ENCODE measurements around the gene AHNAK. TPM values are rescaled to one million over a fixed set of nuclear protein-coding genes. Genes with fewer than 3 reads are reported as not detected.
"Not testable (repeated sequence)": the region's sequence is repeated elsewhere in the genome, so short reads cannot be mapped to it uniquely, and the experiment has no call there.

The AHNAK gene
- total and polyA plus RNA-seq, 5 donors from 2014 or later = 22.3 to 852 (median 47.1) TPM

GRCh38 chr11:62386083-62386482 lies 160.5 kb downstream of the AHNAK start:
- Mint-ChIP-seq H3K4me1 (peaks cover 0 to 13% (median 7%) of the 10 kb centered on the region in 4 donors), H3K27me3 (peaks cover 22% of the 10 kb centered on the region), H3K27ac (peak overlapping the region in 1 of 3 donors; percentile 32)
- peak; percentile 70 to 91 for ATAC-seq (ENCODE audit: low read depth in 2 of 2)
- H3K9me3 ChIP-seq (ENCODE audit: control insufficient read depth in 2 of 2, low read length in 2 of 2); H3K4me3 Mint-ChIP-seq; H3K36me3 Mint-ChIP-seq; H3K27ac ChIP-seq (ENCODE audit: insufficient read depth, low read length, poor library complexity, severe bottlenecking); H3K36me3 ChIP-seq (ENCODE audit: control insufficient read depth, insufficient read depth, low read length); H3K9me3 Mint-ChIP-seq; H3K27me3 ChIP-seq (ENCODE audit: control insufficient read depth, insufficient read depth, low read length): not testable (repeated sequence)
- peaks cover 12% of the 10 kb centered on the region for H3K4me1 ChIP-seq (ENCODE audit: control insufficient read depth, insufficient read depth, low read length, poor library complexity, severe bottlenecking)
- peak overlapping the region; percentile 31 for H3K4me3 ChIP-seq (ENCODE audit: low read depth, low read length)
- DNase-seq = peak in 2 of 3 donors; percentile 50 to 68

DNA sequence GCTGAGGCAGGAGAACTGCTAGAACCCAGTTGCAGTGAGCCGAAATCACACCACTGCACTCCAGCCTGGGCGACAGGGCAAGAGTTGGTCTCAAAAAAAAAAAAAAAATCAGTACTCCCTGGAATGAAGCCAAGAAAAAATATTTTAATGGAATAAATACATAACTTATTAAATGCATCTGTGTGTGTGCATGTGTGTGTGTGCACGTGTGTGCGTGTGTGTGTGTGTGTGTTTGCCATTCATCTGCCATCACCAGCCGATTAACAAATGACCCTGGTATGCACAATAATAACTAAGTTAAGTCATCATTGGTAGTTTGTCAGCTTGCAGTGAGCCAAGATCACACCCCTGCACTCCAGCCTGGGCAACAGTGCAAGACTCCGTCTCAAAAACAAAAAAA lies 162.8 kb downstream of the AHNAK start:
- H3K4me3 ChIP-seq (ENCODE audit: low read depth, low read length) = no peak overlapping the region
- no peaks in the 10 kb centered on the region for H3K36me3 ChIP-seq (ENCODE audit: control insufficient read depth, insufficient read depth, low read length)
- no peaks in the 10 kb centered on the region for H3K9me3 ChIP-seq (ENCODE audit: control insufficient read depth in 2 of 2, low read length in 2 of 2)
- H3K27me3 ChIP-seq (ENCODE audit: control insufficient read depth, insufficient read depth, low read length) = peaks cover 4% of the 10 kb centered on the region
- peaks cover 6 to 19% (median 12%) of the 10 kb centered on the region in 4 donors for H3K4me1 Mint-ChIP-seq
- H3K27ac ChIP-seq (ENCODE audit: insufficient read depth, low read length, poor library complexity, severe bottlenecking) = no peak overlapping the region
- ATAC-seq (ENCODE audit: low read depth in 2 of 2) = no peak
- H3K27ac Mint-ChIP-seq = peak overlapping the region in 1 of 3 donors; percentile 38
- DNase-seq = no peak
- H3K4me1 ChIP-seq (ENCODE audit: control insufficient read depth, insufficient read depth, low read length, poor library complexity, severe bottlenecking) = peaks cover 17% of the 10 kb centered on the region
- no peaks in the 10 kb centered on the region for H3K9me3 Mint-ChIP-seq
- no peaks in the 10 kb centered on the region for H3K36me3 Mint-ChIP-seq
- H3K4me3 Mint-ChIP-seq = no peak overlapping the region
- H3K27me3 Mint-ChIP-seq = peaks cover 24% of the 10 kb centered on the region

Other genes with a start within 250 kb of the AHNAK start
- not detected for gene SCGB1D4, start 247.7 kb downstream of the AHNAK start, total RNA-seq
- gene SCGB1D4, start 247.7 kb downstream of the AHNAK start, polyA plus RNA-seq = not detected
- gene ASRGL1, start 209.4 kb downstream of the AHNAK start, total RNA-seq = 0.57 TPM
- 1 to 10 TPM in 3 of 4 donors, not detected in 1; 1.4 to 3.6 (median 3.5) TPM for gene ASRGL1, start 209.4 kb downstream of the AHNAK start, polyA plus RNA-seq
- gene SCGB1A1, start 127.8 kb downstream of the AHNAK start, total RNA-seq = not detected
- gene SCGB1A1, start 127.8 kb downstream of the AHNAK start, polyA plus RNA-seq = not detected
- gene EEF1G, start 27.1 kb upstream of the AHNAK start, total RNA-seq = 1,198 TPM
- gene EEF1G, start 27.1 kb upstream of the AHNAK start, polyA plus RNA-seq = 1,000 to 10,000 TPM in 3 of 4 donors, 100 to 1,000 TPM in 1; 775 to 1,680 (median 1,413) TPM
- 22.0 TPM for gene TUT1, start 44.7 kb upstream of the AHNAK start, total RNA-seq
- gene TUT1, start 44.7 kb upstream of the AHNAK start, polyA plus RNA-seq = 10 to 100 TPM in 3 of 4 donors, 1 to 10 TPM in 1; 6.5 to 11.9 (median 10.9) TPM
- 172 TPM for gene MTA2, start 55.1 kb upstream of the AHNAK start, total RNA-seq
- gene MTA2, start 55.1 kb upstream of the AHNAK start, polyA plus RNA-seq = 10 to 100 TPM; 30.3 to 38.6 (median 33.9) TPM
- 165 TPM for gene EML3, start 66.0 kb upstream of the AHNAK start, total RNA-seq
- 10 to 100 TPM; 16.1 to 23.2 (median 16.4) TPM for gene EML3, start 66.0 kb upstream of the AHNAK start, polyA plus RNA-seq
- gene ROM1, start 66.5 kb upstream of the AHNAK start, total RNA-seq = 1.9 TPM
- 1 to 10 TPM in 2 of 4 donors, under 1 TPM in 2; 0.41 to 1.3 (median 0.80) TPM for gene ROM1, start 66.5 kb upstream of the AHNAK start, polyA plus RNA-seq
- gene B3GAT3, start 75.2 kb upstream of the AHNAK start, total RNA-seq = 57.5 TPM
- gene B3GAT3, start 75.2 kb upstream of the AHNAK start, polyA plus RNA-seq = 10 to 100 TPM; 34.3 to 43.1 (median 35.7) TPM
- 169 TPM for gene GANAB, start 99.8 kb upstream of the AHNAK start, total RNA-seq
- gene GANAB, start 99.8 kb upstream of the AHNAK start, polyA plus RNA-seq = 100 to 1,000 TPM; 128 to 138 (median 135) TPM
- gene INTS5, start 106.5 kb upstream of the AHNAK start, total RNA-seq = 11.7 TPM
- gene INTS5, start 106.5 kb upstream of the AHNAK start, polyA plus RNA-seq = 10 to 100 TPM; 33.2 to 49.9 (median 39.2) TPM
- gene C11orf98, start 118.4 kb upstream of the AHNAK start, total RNA-seq = 30.5 TPM
- 100 to 1,000 TPM; 118 to 149 (median 137) TPM for gene C11orf98, start 118.4 kb upstream of the AHNAK start, polyA plus RNA-seq
- gene CSKMT, start 118.5 kb upstream of the AHNAK start, total RNA-seq = 12.3 TPM
- gene CSKMT, start 118.5 kb upstream of the AHNAK start, polyA plus RNA-seq = 1 to 10 TPM; 1.9 to 3.8 (median 2.7) TPM
- 3.5 TPM for gene UQCC3, start 124.9 kb upstream of the AHNAK start, total RNA-seq
- 10 to 100 TPM; 11.0 to 13.9 (median 12.2) TPM for gene UQCC3, start 124.9 kb upstream of the AHNAK start, polyA plus RNA-seq
- 9.9 TPM for gene LBHD1, start 125.5 kb upstream of the AHNAK start, total RNA-seq
- 1 to 10 TPM; 1.8 to 2.6 (median 2.2) TPM for gene LBHD1, start 125.5 kb upstream of the AHNAK start, polyA plus RNA-seq
- 204 TPM for gene UBXN1, start 132.3 kb upstream of the AHNAK start, total RNA-seq
- 100 to 1,000 TPM; 221 to 252 (median 236) TPM for gene UBXN1, start 132.3 kb upstream of the AHNAK start, polyA plus RNA-seq
- gene LRRN4CL, start 142.7 kb upstream of the AHNAK start, total RNA-seq = not detected
- not detected for gene LRRN4CL, start 142.7 kb upstream of the AHNAK start, polyA plus RNA-seq
- 23.9 TPM for gene BSCL2, start 160.6 kb upstream of the AHNAK start, total RNA-seq
- gene BSCL2, start 160.6 kb upstream of the AHNAK start, polyA plus RNA-seq = 10 to 100 TPM; 36.2 to 49.2 (median 42.9) TPM
- not detected for gene GNG3, start 160.9 kb upstream of the AHNAK start, total RNA-seq
- gene GNG3, start 160.9 kb upstream of the AHNAK start, polyA plus RNA-seq = under 1 TPM in 2 of 4 donors, not detected in 2; 0.21 to 0.72 TPM
- gene HNRNPUL2, start 180.7 kb upstream of the AHNAK start, total RNA-seq = 52.8 TPM
- 1 to 10 TPM in 3 of 4 donors, under 1 TPM in 1; 0.85 to 1.5 (median 1.2) TPM for gene HNRNPUL2, start 180.7 kb upstream of the AHNAK start, polyA plus RNA-seq
- gene TTC9C, start 181.7 kb upstream of the AHNAK start, total RNA-seq = 19.4 TPM
- gene TTC9C, start 181.7 kb upstream of the AHNAK start, polyA plus RNA-seq = 10 to 100 TPM; 27.6 to 39.5 (median 31.6) TPM
- 8.5 TPM for gene ZBTB3, start 207.4 kb upstream of the AHNAK start, total RNA-seq
- 1 to 10 TPM; 4.8 to 7.2 (median 5.5) TPM for gene ZBTB3, start 207.4 kb upstream of the AHNAK start, polyA plus RNA-seq
- gene POLR2G, start 214.8 kb upstream of the AHNAK start, total RNA-seq = 74.9 TPM
- gene POLR2G, start 214.8 kb upstream of the AHNAK start, polyA plus RNA-seq = 100 to 1,000 TPM; 241 to 286 (median 253) TPM
- 13.1 TPM for gene TAF6L, start 224.6 kb upstream of the AHNAK start, total RNA-seq
- gene TAF6L, start 224.6 kb upstream of the AHNAK start, polyA plus RNA-seq = 1 to 10 TPM; 5.8 to 9.5 (median 7.5) TPM
- gene TMEM179B, start 240.6 kb upstream of the AHNAK start, total RNA-seq = 26.3 TPM
- gene TMEM179B, start 240.6 kb upstream of the AHNAK start, polyA plus RNA-seq = 100 to 1,000 TPM; 129 to 172 (median 152) TPM
- 9.1 TPM for gene TMEM223, start 245.2 kb upstream of the AHNAK start, total RNA-seq
- 10 to 100 TPM; 55.2 to 71.9 (median 69.2) TPM for gene TMEM223, start 245.2 kb upstream of the AHNAK start, polyA plus RNA-seq